Motor neuron (in vitro differentiated cells): ENCODE measurements around the gene INSC. TPM values are rescaled to one million over a fixed set of nuclear protein-coding genes. Genes with fewer than 3 reads are reported as not detected.

Experiments
- ATAC-seq, 8 experiments: fragments of 200-7000 bp; cut with Tn5 transposase; replicated peaks in 6 of 8; 2 replicates each; pipeline ENCODE4 v1.8.0; 2021; ENCODE audit warnings: mild to moderate bottlenecking in 8 of 8, moderate library complexity in 8 of 8
- H3K27ac ChIP-seq, 2 donors: fragments of 250-450 bp; sonication (Bioruptor Pico); 2 replicates each; pipeline ENCODE4 v1.9.0; 2021; ENCODE audit warnings: antibody characterized with exemption in 2 of 2, mild to moderate bottlenecking in 2 of 2, moderate library complexity in 1 of 2
- H3K4me1 ChIP-seq, 2 donors: fragments of 250-450 bp; sonication (Bioruptor Pico); replicated peaks in 1 of 2; 2 replicates each; pipeline ENCODE4 v1.6.1; 2021; ENCODE audit warnings: antibody characterized with exemption in 2 of 2, mild to moderate bottlenecking in 2 of 2, moderate library complexity in 1 of 2
- H3K4me3 ChIP-seq, 5 donors: fragments of 250-450 bp; sonication (Bioruptor Pico); 2 replicates each; pipeline ENCODE4 v1.9.0; 2021; ENCODE audit warnings: antibody characterized with exemption in 5 of 5, mild to moderate bottlenecking in 5 of 5, moderate library complexity in 4 of 5
- WGBS, 10 experiments: fragments of 450-650 bp; shearing (Covaris generic); methylation state at CpG; one replicate each; pipeline ENCODE4 v1.0.0; 2022; 5-methylcytosine and 5-hydroxymethylcytosine counted together
- in situ Hi-C, 9 experiments: fragments of 400-800 bp; cut with MboI; loops; one replicate each; pipeline ENCODE4 v1.15.0; 2021; ENCODE audit warnings: low sequenced_read_pairs in 9 of 9, low pct_unique_long_range_greater_than_20kb in 2 of 9; ENCODE audit not compliant: unreplicated experiment in 9 of 9
- total RNA-seq, 8 experiments: library from RNA; unstranded; fragments of 300-600 nt; gene quantifications; 2 replicates each; pipeline versions ENCODE4 v1.2.3 to v1.2.4, GENCODE V29; 2022

INSC gene
- total RNA-seq, 8 experiments from 2014 or later = 0.13 to 9.3 (median 0.40) TPM

DNA sequence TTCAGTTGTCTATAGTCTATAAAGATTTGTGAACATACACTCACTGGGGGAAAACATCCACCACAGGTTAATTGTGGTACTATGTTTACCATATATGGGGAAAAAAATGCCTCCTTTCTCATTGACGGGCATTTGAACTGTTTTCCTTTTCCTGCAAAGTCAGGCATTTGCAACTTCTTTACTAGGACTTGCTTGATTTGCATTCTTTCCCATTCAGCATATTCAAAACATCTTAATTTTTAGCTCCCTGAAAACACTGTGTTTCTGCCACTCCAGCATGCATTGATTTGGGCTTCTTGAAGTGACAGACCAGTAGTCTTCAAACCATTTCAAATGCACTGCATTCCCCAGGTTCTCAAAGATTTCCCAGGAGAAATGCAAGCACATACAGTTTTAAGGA is 67.6 kb downstream of the INSC start:
- in situ Hi-C loops = no loop called here
- WGBS, 10 experiments = 13 to 100% (median 75%) methylated on average over 1 of the region's 1 CpG; no CpG with 5 or more reads in 3 of the 10 experiments
- Histone ChIP-seq H3K27ac (no peak overlapping the region), H3K4me1 (no peaks in the 10 kb centered on the region), H3K4me3 (no peak overlapping the region)
- peak in 3 of 8 experiments; percentile 72 to 85 (median 78) for ATAC-seq

- H3K4me3 ChIP-seq = no peak overlapping the region
- 29 to 100% (median 91%) methylated on average over 1 of the region's 1 CpG; no CpG with 5 or more reads in 1 of the 10 experiments for WGBS, 10 experiments
- in situ Hi-C loops = no loop called here
- no peak overlapping the region for H3K27ac ChIP-seq
- H3K4me1 ChIP-seq = no peaks in the 10 kb centered on the region
- no peak for ATAC-seq
Observed at GRCh38 chr11:15185021-15185420, 70.3 kb downstream of the INSC start.

DNA sequence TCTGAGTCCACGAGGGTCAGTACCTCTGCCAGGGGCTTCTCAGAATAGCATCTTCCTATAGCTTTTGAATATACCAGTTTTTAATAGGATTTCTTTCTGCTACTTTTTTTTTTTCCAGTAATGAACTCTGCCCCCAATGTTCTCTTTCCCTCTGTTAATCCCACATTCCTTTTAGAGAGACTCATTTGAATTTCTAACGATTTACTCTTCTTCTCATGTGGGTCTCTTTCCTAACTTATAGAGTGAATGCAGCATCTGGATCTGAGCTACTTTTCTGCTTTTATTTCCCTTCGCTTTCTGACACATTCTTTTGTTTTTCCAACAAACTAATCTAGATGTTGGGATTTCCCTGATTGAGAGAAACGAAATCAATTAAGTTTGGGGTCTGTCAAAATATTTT is 71.4 kb downstream of the INSC start:
- Histone ChIP-seq H3K4me3 (no peak overlapping the region), H3K4me1 (no peaks in the 10 kb centered on the region), H3K27ac (no peak overlapping the region)
- WGBS, 10 experiments = 49 to 100% (median 76%) methylated on average over 1 to 4 of the region's 4 CpGs
- no peak for ATAC-seq
- in situ Hi-C loops = no loop called here

DNA sequence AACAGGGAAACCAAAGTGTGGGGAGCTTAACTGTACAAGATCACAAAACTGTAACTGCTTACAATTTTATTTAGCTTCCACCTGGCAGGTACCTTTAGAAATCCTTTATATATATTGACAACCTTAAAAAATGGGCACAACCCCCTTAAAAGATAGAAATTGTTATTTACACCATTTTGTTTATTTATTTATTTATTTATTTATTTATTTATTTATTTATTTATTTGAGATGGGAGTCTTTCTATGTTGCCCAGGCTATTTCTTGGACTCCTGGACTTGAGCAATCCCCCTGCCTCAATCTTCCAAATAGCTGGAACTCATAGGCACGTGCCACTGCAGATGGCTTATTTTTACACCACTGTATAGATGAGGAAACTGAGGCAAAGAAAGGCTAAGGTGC is 74.5 kb downstream of the INSC start:
- no peak for ATAC-seq
- no peak overlapping the region for H3K27ac ChIP-seq
- in situ Hi-C loops = no loop called here
- H3K4me3 ChIP-seq = no peak overlapping the region
- 43 to 89% (median 70%) methylated on average over 1 of the region's 1 CpG; no CpG with 5 or more reads in 5 of the 10 experiments for WGBS, 10 experiments
- H3K4me1 ChIP-seq = no peaks in the 10 kb centered on the region

GRCh38 chr11:15189641-15190365 is 75.1 kb downstream of the INSC start:
- Histone ChIP-seq H3K4me1 (no peaks in the 10 kb centered on the region), H3K4me3 (no peak overlapping the region), H3K27ac (no peak overlapping the region)
- ATAC-seq = no peak
- 0 to 100% (median 70%) methylated on average over 1 to 3 of the region's 3 CpGs; no CpG with 5 or more reads in 1 of the 10 experiments for WGBS, 10 experiments
- in situ Hi-C loops = no loop called here

DNA sequence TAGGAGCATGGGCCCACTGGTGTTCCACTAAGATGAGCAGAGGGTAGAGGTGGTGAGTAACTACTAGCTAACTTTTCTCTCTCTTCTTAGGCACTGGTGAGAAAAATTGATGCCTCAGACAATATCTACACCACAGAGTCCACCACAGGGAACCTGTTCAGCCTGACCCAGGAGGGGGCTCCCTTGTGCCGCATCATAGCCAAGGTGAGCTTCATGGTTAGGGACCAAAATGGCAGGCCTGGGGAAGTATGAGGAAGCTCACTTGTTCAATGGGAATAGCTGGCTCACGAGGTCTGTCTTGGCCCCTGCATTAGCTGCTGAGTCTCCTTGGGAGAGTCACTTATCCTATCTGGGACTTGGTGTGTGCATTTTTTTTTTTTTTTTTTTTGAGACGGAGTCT is 75.9 kb downstream of the INSC start:
- no peak overlapping the region for H3K4me3 ChIP-seq
- no peak overlapping the region for H3K27ac ChIP-seq
- WGBS, 10 experiments = 100% methylated on average over 1 to 2 of the region's 3 CpGs; no CpG with 5 or more reads in 6 of the 10 experiments
- no peaks in the 10 kb centered on the region for H3K4me1 ChIP-seq
- in situ Hi-C loops = no loop called here
- no peak for ATAC-seq

- 10 to 86% (median 71%) methylated on average over 1 of the region's 1 CpG; no CpG with 5 or more reads in 6 of the 10 experiments for WGBS, 10 experiments
- in situ Hi-C loops = no loop called here
- Histone ChIP-seq H3K4me1 (no peaks in the 10 kb centered on the region), H3K27ac (no peak overlapping the region), H3K4me3 (no peak overlapping the region)
- peak in 3 of 8 experiments; percentile 48 to 62 (median 58) for ATAC-seq
Observed at GRCh38 chr11:15192005-15192556, 77.4 kb downstream of the INSC start.

DNA sequence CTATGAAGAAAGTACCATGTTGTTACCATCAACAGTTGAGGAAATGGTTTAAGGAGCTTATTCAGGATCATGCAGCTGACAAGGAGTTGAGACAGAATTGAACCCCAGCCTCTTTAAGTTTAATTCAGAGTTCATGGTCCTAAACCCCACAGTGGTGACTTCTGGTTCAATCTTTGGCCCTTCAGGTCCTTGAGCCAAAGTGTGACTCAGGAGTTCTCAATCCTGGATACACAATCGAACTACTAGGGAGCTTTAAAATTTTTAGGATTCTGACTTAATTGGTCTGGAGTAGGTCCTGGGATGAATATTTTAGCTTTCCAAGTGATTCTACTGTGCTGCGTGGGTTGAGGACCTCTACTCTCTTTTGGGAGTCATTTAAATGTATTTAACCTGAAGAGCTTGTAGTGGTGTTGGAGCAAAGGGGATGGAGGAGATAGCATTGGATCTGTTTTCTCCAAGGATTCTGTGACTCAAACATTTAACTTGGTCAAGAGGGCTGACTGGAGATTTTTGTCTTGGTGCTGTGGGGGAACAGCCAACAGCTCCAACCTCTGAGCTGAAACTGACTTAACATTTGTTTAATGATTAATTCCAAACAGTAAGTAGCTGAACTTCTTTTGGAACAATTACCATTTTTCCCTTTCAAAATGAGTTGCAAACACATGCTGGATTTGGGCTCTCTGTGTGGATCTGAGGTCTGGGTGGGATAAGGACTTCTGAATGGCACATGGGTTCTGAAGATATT is 80.1 kb downstream of the INSC start:
- H3K4me1 ChIP-seq = no peaks in the 10 kb centered on the region
- H3K4me3 ChIP-seq = no peak overlapping the region
- in situ Hi-C loops = no loop called here
- H3K27ac ChIP-seq = no peak overlapping the region
- ATAC-seq = no peak
- WGBS, 10 experiments = 37 to 100% (median 88%) methylated on average over 1 to 2 of the region's 2 CpGs; no CpG with 5 or more reads in 2 of the 10 experiments

- Histone ChIP-seq H3K27ac (no peak overlapping the region), H3K4me1 (no peaks in the 10 kb centered on the region), H3K4me3 (no peak overlapping the region)
- 0 to 84% (median 40%) methylated on average over 1 to 2 of the region's 2 CpGs; no CpG with 5 or more reads in 1 of the 10 experiments for WGBS, 10 experiments
- in situ Hi-C loops = no loop called here
- ATAC-seq = peak in 2 of 8 experiments; percentile 5 to 10
Observed at GRCh38 chr11:15195454-15196200, 80.9 kb downstream of the INSC start.

DNA sequence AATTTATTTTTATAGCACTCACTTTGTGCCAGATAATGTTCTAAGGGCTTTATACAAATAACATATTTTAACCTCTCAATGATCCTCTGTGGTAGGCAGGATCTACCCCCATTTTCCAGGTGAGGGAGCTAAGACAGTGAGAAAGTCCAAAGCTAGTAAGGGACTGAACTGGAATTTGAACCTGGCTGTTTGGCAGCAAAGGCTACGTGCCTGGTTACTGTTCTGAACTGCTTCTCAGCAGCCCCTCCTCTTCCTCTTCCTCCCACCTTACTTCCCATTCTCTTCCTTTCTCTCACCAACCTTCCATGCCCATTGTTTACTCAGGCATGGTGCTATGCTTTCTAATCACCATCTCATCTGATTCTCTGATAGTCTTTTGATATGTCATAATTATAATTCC is 82.0 kb downstream of the INSC start:
- Histone ChIP-seq H3K27ac (no peak overlapping the region), H3K4me1 (no peaks in the 10 kb centered on the region), H3K4me3 (no peak overlapping the region)
- no peak for ATAC-seq
- 80 to 100% (median 85%) methylated on average over 1 of the region's 1 CpG; no CpG with 5 or more reads in 2 of the 10 experiments for WGBS, 10 experiments
- in situ Hi-C loops = no loop called here

DNA sequence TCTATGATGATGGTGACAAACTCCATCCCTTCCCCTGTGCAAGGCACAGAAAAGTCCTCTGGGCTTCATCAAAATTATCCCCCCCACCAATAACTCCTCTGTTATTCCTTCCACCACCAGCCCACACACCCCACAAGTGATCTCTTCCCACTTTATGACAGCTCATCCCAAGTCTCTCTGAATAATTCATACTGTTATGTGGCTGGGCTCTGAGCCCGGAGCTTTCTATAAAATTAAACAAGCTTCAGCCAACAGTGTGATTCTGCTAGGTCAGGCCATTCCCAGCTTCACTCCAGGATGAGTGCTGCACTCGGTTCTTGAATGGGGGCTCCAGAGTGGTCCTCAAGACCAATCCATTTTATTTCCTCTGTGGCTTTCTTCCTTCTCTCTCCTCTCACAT is 83.0 kb downstream of the INSC start:
- in situ Hi-C loops = no loop called here
- Histone ChIP-seq H3K27ac (no peak overlapping the region), H3K4me3 (no peak overlapping the region), H3K4me1 (no peaks in the 10 kb centered on the region)
- peak in 3 of 8 experiments; percentile 85 to 93 (median 93) for ATAC-seq
- WGBS, 10 experiments = 0 to 100% (median 25%) methylated on average over 1 to 2 of the region's 2 CpGs; no CpG with 5 or more reads in 4 of the 10 experiments

DNA sequence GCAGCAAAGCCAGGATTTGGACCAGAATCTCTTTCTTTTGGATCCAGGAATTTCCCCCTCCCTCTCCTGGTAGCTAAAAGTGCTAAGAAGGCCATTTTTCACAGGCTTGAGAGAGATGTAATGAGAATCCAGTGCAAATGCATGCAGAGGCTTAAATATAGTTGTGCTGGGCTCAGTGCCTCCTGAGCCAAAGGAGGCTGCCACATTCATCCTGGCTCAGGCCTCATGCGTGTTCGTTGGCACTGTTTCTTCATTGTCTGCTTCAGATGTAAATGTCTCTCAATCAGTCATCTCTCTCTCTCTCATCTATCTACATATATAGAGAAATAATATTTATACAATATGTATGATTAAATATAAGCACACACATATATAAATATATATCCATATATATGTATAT is 83.6 kb downstream of the INSC start:
- 0 to 100% (median 82%) methylated on average over 1 to 2 of the region's 2 CpGs; no CpG with 5 or more reads in 3 of the 10 experiments for WGBS, 10 experiments
- H3K4me1 ChIP-seq = no peaks in the 10 kb centered on the region
- no peak overlapping the region for H3K4me3 ChIP-seq
- H3K27ac ChIP-seq = no peak overlapping the region
- in situ Hi-C loops = no loop called here
- ATAC-seq = peak in 2 of 8 experiments; percentile 6 to 40
